ENCODE results near the gene CLEC11A.
"Not testable (repeated sequence)": the region's sequence is repeated elsewhere in the genome, so short reads cannot be mapped to it uniquely, and the experiment has no call there.

Gene CLEC11A

DNA sequence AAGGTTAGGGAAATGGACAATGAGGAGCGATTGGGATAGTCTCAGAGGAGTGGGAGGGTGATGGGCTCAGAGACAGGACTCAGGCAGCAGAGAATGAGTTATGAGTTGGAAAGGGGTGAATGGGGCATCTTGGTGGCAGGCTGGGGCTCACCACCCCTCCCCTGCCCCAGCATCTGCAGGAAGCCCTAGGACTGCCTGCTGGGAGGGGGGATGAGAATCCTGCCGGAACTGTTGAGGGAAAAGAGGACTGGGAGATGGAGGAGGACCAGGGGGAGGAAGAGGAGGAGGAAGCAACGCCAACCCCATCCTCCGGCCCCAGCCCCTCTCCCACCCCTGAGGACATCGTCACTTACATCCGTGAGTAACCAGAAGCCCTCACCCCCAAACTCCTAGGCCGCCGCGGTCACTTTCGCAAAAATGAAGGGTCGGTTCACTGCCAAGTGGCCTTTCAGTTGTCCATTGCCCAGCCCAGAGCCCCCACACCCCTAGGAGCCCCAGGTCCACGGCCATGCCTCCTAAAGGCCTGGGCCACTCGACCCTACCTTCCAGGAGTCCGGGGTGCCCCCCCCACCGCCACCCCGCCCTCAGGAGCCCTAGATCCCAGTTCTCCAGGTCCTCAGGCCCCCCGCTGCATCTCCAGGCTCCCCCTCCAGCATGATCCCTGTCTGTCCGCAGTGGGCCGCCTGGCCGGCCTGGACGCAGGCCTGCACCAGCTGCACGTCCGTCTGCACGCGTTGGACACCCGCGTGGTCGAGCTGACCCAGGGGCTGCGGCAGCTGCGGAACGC, 764 bp downstream of the CLEC11A start:
- DNase-seq, result no peak

DNA sequence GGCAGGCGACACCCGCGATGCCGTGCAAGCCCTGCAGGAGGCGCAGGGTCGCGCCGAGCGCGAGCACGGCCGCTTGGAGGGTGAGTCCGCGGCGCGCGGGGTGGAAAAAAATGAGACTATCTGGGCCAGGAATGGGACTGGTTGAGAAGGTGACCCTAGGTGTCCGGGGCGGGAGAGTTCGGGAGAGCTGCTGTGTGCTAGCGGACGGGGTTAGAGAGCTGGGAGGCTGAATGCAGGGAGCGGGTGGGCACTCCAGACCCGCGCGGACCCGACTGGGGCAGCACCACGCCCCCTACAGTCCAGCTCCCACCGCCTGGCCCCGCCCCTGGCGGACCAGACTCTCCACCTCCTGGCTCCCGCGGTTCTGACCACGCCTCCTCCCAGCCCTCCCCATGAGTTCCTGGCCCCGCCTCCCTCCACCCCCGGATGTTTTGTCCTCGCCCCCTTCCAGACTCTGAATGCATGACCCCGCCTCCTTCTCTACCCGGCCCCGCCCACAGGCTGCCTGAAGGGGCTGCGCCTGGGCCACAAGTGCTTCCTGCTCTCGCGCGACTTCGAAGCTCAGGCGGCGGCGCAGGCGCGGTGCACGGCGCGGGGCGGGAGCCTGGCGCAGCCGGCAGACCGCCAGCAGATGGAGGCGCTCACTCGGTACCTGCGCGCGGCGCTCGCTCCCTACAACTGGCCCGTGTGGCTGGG, 1.5 kb downstream of the CLEC11A start:
- DNase-seq, result peak; percentile 90

DNA sequence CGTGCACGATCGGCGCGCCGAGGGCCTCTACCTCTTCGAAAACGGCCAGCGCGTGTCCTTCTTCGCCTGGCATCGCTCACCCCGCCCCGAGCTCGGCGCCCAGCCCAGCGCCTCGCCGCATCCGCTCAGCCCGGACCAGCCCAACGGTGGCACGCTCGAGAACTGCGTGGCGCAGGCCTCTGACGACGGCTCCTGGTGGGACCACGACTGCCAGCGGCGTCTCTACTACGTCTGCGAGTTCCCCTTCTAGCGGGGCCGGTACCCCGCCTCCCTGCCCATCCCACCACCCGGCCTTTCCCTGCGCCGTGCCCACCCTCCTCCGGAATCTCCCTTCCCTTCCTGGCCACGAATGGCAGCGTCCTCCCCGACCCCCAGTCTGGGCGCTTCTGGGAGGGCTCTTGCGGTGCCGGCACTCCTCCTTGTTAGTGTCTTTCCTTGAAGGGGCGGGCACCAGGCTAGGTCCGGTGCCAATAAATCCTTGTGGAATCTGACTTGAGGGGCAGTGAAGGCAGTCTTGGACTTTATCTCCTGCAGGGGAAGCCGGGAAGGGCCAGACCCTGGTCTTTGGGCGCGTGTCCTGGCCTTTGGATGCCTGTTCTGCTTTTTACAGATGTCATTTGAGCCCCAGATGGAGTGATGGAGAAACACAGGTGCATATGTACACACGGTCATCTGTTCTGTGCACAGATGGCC, 2.2 kb downstream of the CLEC11A start:
- no peak for DNase-seq

DNA sequence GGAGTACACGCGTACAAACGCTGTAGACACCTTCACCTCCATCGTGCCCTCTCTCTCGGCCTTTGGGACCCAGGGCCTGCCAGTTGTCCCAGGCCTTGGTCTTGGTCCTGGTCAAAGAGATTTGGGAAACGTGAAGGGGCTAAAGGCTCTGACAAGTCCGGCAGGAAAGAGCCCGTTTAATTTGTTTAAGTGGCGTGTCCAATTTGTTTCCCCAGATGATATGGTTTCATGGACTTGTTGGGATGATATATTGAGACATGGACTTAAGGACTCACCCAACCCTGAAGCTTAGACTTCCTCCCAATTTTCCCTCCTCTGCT, 2.7 kb downstream of the CLEC11A start:
- no peak for DNase-seq

DNA sequence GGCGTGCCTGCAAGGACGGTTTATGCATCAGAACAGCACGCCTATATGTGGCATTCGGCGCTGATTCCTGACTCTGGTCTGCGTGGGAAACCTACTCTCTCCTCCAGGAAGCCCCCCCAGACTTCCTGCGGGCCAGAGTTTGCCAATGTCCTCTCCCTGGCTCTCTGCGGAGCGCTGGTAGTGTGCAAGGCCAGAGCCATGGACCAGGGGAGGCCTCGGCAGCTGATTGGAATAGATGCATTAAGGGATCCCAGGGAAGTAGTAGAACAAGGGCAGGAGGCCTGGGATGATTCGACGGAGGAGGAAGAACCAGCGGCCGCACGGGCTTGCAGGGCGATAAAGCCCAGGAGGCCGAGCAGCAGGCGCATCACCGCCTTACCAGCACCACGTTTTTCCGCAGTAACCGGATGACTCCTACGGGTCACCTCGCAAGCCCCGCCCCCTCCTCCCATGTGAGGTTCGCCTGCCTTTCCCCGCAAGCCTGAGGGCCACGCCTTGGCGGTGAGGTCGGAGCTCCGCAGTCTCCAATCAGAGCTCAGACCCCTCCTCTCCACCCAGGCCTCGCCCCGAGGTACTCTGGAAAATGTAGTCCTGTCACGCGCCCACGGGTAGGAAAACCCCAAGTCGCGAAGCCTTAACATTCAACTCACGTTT, 5.0 kb downstream of the CLEC11A start:
- DNase-seq, result no peak

DNA sequence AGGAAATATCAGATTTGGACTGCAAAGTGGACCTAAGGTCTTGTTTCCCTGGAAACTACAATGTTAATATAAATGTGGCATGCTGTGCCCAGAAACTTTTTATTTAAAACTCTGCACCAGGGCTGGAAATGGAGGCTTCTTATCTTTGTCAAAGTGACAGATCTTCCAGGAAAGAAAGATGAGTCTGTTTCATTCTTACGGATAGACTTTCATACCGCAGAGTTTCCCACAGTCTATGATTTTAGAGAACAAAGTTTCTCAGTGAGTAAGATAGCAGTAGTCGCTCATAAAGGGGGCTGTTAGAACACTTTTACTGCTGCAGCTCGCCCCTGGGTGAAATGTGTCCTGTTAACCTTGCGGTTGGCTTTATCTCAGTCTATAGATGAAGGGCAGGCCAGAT, 6.7 kb downstream of the CLEC11A start:
- no peak for DNase-seq

DNA sequence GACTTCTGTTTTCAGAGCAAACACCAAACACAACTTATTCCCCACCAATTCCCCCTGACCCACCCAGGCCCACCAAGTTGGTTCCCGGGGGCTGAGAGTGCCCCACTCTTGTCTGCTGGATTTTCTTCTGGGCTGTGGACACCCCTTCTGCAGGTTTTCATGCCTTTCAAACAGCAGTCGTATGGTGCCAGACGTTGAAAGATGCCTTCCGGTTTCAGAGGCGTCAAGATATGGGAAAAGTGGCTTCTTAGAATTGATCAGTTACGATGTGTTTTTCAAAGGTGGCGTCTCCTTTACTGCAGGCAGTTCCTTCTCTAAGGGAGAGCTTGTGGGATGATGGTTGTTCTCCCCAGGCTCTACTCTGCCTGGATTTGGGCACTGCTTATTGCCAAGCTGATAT, 12.7 kb downstream of the CLEC11A start:
- DNase-seq, result no peak

DNA sequence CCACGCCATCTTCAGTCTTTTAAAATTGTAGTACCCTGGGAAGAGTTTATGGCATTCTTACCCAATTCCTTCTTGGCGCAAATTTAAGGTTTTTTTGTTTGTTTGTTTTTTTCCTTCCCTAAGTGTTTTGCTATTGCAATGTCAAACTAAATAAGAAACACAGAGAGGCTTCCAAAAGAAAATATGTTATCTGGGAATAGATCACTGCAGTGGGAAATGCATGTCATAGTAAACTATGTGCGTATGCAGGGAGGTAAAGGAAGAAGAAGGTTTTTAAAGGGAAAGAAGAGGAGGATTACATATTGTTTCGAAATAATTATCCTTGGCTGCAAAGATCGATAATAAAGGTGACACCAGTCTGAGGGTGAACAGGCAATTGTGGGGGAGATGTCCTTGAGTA, 13.2 kb downstream of the CLEC11A start:
- no peak for DNase-seq

DNA sequence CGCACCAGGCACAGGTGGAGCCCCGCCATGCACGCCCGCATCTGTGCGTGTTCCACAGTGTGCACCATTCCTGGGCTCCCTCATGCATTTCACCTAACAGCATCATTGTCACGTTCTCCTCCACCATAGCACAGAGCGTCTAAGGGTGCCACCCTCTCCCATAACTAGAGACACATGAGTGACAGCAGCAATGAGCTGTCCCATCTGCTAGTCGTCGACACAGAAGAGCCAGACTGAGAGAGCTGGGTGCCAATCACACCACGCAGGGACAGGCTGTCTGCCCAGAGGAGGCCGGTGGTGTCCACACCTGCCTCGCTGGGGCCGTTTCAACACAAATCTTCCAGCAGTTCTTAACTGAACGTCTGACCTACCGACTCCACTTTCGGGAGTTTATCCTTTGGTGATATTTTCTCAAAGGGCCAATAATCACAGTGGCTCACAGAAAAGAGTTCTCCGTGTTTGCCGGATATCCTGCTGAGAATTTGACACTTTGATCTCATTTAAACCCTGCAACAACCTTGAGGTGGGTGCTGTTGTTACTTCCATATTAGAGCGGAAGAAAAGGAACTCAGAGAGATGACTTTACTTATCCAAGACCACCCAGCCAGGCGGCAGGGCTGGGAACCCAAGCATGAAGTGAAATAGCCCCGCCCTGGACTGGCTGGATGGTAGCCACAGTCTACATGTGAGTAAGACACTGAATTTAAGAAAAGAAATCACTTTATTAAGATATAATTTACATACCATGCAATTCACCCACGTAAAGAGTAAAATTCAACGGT, 16.2 kb downstream of the CLEC11A start:
- DNase-seq, result no peak

DNA sequence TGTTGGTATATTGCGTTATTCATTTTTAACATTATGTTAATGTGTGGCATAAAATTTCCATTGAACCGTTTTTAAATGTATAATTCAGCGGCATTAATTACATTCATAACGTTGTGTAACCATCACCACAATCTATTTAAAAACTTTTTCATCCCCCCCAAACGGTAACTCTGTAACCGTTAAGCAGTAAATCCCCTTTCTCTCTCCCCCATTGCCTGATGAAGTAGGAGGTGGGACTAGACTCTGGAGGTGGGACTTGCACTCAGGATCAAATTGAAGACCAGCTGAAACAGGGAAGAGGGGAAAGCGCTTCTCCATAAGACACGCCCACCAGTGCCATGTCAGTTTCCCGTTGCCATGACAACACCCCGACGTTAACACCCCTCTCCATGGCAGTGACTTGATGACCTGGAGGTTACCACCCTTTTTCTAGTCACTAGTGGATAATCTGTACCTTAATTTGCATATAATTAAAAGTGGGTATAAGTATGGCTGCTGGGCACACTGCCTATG, 16.8 kb downstream of the CLEC11A start:
- no peak for DNase-seq

DNA sequence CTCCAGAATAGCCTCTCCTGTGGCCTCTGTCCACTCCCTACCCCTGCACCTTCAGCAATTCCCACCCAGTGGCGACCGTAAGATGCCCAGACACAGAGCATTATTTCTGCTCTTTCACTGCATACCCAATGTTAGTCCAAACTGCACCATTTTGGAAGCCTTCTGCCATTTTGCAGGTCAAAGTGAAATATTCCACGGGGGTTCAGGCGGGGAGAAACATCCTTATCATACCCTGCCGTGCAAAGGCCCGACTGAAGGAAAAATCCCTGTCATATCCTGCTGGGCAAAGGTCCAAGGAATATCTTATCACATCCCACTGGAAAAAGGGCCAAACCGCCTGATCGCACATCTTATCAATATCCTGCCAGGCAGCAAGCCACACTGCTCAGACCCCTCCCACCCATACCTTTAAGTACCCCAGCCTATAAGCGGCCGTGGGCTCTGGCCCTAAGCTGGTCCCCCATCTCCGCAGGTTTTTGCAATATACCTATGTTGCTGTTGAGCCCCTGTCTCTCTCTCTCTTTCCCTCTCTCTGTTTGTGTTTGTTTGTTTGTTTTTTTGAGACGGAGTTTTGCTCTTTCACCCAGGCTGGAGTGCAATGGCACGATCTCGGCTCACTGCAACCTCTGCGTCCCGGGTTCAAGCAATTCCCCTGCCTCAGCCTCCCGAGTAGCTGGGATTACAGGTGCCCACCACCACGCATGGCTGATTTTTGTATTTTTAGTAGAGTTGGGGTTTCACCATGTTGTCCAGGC, 18.2 kb downstream of the CLEC11A start:
- no peak for DNase-seq

DNA sequence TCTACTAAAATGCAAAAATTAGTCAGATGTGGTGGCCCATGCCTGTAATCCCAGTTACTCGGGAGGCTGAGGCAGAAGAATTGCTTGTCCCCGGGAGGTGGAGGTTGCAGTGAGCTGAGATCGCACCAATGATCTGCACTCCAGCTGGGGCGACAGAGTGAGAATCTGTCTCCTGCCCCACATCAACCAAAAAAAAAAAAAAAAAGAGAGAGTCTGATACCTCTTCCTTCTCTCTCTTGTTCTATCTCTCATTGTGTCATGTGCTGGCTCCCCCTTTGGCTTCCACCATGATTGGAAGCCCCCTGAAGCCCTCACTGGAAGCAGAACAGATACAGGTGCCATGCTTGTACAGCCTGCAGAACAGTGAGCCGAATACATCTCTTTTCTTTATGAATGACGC, 20.4 kb downstream of the CLEC11A start:
- DNase-seq, result no peak

DNA sequence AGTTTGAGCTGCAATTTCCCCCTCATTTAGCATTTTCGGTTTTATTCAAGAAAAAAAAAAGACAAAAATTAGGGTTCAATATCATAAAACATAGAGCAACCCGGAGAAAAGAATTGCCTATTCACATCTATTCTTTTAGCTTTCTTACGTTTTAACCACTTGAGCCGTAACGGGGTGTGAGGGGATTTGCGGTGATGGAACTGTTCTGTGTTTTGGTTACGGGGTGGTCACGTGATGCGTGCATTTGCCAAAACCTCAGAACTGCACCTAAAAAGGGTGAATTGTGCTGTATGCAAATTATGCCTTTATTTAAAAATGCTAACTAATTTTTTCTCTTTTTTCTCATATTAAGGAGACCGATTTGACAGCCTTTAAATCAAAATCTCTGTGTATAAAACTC, 22.1 kb downstream of the CLEC11A start:
- DNase-seq, result no peak

DNA sequence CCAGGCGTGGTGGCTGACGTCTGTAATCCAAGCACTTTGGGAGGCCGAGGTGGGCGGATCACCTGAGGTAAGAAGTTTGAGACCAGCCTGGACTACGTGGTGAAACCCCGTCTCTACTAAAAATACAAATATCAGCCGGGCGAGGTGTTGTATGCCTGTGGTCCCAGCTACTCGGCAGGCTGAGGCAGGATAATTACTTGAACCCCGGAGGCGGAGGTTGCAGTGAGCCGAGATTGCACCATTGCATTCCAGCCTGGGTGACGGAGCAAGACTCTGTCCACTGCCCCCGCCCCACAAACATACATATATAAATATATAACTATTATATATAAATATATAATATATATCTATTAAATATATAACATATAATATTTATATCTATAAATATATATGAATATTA, 24.0 kb downstream of the CLEC11A start:
- not testable (repeated sequence) for DNase-seq

DNA sequence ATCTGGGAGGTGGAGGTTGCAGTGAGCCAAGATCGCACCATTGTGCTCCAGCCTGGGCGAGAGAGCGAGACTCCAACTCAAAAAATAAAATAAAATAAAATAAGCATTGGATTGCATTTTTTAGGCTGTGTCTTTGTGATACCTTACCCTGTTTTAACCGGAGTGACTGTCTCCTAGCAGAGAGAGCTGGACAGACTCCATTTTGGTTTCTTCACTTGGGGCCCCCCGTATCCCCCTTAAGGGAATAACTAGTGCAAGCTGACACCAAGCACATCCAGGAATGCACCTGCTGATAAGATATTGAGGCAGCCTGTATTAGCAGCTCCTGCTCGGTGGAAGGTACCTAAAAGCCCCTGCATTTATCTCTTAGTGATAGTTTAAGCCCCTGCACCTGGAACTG, 26.3 kb downstream of the CLEC11A start:
- no peak for DNase-seq

DNA sequence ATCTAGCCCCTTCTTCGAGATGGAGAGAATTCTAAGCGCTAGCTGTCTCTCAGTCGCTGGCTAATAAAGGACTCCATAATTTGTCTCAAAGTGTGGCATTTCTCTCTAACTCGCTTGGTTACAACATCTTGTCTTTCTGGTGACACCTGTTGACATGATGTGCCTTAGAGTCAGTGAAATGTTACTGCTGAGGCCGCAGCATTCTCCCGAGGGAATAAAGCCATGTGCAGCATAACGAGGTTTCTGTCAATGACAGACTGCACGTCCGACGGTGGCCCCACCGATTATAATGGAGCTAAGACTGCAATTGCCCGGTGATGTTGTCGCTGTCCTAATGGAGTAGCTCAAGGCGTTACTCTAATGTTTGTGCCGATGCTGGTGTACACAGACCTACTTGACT, 26.8 kb downstream of the CLEC11A start:
- DNase-seq, result no peak

DNA sequence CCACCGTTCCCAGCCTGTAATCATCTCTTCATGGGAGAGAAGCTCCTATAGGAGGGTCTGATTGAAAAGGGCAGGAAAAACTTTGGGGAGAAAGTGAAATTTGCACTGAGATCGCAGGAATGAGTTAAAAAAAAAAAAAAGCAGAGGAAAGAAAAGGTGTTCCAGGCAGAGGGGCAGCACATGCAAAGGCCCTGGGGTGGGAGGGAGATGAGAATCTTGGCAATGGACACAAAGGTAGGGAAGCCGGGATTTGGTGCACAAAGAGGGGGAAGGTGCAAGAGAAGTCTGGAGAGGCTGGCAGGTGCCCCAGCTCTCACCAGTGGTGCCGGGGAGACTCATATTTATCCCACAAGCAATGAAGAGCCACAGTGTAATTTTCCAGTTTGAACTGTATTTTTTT, 30.7 kb downstream of the CLEC11A start:
- DNase-seq, result no peak

DNA sequence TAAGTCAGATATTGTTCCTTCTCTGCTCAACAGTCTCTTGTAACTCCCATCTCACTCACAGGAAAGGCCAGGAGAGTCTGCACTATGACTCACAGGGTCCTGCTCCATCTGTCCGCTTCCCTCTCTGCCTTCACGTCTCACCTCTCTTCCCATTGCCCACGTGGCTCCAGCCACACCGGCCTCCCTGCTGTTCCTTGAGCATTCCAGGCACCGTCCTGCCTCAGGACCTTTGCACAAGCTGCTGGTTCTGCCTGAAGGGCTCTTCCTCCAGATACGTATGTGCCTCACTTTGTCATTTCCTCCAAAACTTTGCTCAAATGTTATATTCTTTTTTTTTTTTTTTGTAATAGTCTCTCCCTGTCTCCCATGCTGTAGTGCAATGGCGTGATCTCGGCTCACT, 33.1 kb downstream of the CLEC11A start:
- not testable (repeated sequence) for DNase-seq

DNA sequence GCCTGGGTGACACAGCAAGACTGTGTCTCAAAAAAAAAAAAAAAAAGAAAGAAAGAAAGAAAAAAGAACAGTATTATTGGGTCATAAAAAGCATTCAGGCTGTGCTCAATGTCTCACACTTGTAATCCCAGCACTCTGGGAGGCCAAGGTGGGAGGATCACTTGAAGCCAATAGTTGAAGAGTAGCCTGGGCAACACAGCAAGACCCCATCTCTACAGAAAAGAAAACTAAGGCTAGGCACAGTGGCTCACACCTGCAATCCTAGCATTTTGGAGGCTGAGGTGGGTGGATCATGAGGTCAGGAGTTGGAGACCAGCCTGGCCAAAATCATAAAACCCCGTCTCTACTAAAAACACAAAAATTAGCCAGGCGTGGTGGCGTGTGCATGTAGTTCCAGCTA, 34.5 kb downstream of the CLEC11A start:
- not testable (repeated sequence) for DNase-seq

DNA sequence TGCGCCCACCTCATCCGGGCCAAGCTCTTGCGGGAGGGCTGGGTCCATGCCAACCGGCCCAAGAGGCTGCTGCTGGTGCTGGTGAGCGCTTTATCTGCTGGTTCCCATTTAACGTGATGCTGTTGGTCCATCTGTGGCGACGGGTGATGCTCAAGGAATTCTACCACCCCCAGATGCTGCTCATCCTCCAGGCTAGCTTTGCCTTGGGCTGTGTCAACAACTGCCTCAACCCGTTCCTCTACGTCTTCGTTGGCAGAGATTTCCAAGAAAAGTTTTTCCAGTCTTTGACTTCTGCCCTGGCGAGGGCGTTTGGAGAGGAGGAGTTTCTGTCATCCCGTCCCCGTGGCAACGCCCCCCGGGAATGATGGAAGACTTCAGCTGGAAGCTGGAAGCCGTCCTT, 35.9 kb downstream of the CLEC11A start:
- DNase-seq, result not testable (repeated sequence)

DNA sequence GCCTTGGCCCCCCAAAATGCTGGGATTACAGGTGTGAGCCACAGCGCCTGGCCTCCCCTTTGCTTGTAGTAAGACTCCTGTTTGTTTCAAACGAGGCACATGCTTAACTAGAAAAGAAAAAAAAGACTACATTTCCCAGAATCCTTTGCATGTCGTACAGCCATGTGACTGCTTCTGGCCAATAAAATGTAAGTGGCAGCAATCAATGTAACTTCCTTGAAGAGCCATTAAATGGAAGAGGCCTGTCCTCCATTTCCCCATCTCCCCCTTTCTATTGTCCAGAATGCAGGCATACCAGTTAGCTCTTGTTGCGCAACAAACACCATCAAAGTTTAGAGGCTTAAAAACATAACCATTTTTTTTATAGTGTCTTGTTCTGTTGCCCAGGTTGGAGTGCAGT, 36.7 kb downstream of the CLEC11A start:
- DNase-seq, result no peak

DNA sequence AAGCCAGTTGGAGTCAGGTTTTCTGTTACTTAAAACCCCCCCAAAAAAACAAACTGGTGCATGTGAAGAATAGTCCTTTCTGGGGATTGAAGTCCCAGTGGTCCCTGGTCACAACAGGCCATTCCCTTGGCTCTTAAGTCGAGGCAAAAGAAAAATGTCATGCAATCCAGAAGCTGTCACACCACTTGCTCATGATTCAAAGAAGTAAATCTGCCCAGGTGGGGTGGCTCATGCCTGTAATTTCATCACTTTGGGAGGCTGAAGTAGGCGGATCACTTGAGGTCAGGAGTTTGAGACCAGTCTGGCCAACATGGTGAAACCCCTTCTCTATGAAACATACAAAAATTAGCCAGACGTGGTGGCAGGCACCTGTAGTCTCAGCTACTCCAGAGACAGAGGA, 38.3 kb downstream of the CLEC11A start:
- DNase-seq, result not testable (repeated sequence)
